KOPT-K1 (cell line): ENCODE results near the gene ARHGAP26.

Experiments used
- H3K27ac ChIP-seq: fragments of 200-600 bp; sonication (generic); 2 replicates; pipeline ENCODE4 v1.5.1; 2016; ENCODE audit warnings: antibody characterized with exemption, mild to moderate bottlenecking, low read depth, low read length; ENCODE audit not compliant: poor library complexity, severe bottlenecking
- H3K36me3 ChIP-seq: fragments of 200-600 bp; sonication (generic); 2 replicates; pipeline ENCODE4 v1.5.1; 2017; ENCODE audit warnings: antibody characterized with exemption, mild to moderate bottlenecking, low read length, moderate library complexity; ENCODE audit not compliant: insufficient read depth
- H3K9me3 ChIP-seq: fragments of 200-600 bp; sonication (generic); 2 replicates; pipeline ENCODE4 v1.5.1; 2017; ENCODE audit warnings: antibody characterized with exemption, low read length, mild to moderate bottlenecking; ENCODE audit not compliant: insufficient read depth, poor library complexity, severe bottlenecking

Gene ARHGAP26

DNA sequence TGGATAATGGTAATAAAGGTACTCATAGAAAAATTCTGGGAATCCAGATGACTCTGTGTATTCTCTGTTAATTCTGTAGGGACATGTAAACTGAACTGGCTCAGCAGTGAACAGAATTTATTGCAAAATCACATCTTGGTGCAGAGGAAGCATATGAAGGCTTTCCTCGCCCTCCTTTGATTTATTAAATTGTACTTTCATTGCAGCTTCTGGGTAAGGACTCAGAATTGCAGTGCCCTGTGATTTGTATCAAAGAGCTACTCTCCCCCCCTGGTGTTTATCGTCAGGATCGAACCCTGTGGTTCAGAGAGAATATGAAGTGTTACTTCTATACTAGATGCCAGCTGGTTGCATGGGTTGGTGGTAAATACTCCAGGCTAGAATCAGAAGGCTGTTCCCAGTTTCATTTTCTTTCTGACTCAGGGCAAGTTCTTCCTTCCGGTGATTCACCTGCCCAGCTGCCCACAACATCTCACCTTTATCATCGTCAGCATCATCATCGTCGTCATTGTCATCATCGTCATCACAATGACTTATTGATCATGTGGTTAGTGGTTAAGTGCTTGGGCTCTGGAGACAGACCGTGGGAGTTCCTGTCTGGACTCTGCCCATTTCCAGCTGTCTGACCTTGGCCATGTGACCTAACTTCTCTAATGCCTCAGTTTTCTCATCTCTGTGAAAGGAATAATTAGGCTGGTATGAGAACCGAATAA lies 238.8 kb downstream of the ARHGAP26 start:
- Histone ChIP-seq H3K36me3 (no peaks in the 10 kb centered on the region), H3K9me3 (no peaks in the 10 kb centered on the region), H3K27ac (no peak overlapping the region)

DNA sequence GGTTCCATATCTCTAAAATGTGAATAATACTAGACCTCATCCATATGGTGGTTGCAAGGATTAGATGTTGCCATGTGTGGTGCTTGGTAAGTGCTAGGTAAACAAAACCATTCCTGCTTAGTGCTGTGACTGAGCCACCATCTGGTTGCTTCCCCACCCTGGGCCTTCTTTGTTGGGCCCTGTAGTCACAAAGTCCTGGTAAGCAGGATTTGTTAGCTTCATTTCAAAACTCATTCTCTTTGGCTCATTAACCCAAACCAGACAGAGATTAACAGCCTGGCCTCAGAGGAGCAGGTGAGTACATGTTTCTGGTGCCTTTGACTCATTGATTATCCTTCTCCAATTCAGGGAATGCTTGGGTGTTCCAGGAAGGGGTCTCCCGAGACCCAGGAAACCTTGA lies 240.2 kb downstream of the ARHGAP26 start:
- no peaks in the 10 kb centered on the region for H3K9me3 ChIP-seq
- no peak overlapping the region for H3K27ac ChIP-seq
- H3K36me3 ChIP-seq = no peaks in the 10 kb centered on the region

DNA sequence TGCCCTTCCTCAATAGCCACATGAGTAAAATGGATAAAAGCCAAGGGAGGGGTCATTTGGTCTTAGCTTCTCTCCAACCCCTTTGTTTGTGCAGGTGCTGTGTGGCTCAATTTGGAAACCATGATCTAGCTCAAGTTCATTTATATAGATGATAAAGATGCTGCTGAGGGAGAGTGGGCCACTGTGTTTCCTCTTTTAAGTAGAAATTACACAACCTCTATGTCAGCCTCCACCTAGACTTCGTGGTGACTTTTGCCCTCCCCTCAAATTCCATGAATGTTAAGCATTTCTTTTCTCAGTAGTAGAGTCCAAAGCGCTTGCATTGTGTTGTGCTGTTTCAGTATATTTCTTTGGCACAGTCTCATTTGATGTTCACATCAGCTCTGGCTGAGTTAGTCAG lies 241.4 kb downstream of the ARHGAP26 start:
- Histone ChIP-seq H3K36me3 (no peaks in the 10 kb centered on the region), H3K27ac (no peak overlapping the region)

DNA sequence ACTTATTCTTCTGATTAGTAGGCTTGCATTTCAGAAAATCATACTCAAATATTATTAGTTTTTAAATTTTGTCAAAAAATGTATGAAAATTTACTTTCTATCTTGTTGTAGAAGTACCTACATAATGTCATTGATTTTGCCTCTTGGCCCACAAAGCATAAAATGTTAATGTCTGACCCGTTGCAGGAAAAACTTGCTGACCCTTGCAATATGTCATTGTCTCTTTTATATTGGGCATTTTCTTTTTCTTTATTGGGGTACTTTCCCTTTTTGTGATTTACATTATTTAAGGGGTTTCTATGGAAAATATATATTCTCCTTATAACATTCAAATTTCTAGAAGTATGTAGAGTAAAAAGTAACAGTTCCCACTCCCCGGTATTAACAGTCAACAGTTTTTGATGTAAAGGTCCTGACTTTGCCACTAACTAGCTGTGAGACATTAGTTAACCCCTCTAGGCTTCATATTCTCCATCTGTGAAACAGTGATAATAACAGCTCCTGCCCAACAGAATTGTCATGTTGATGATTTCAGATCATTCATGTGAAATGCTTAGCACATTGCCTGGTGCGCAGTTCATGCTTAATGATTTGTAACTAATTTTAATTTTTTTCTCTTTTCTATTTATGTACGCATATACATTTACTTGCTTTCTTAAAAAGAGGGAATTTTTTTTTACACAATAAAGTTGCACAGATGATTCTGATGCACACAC lies 243.2 kb downstream of the ARHGAP26 start:
- peaks cover 9% of the 10 kb centered on the region for H3K9me3 ChIP-seq
- no peak overlapping the region for H3K27ac ChIP-seq
- no peaks in the 10 kb centered on the region for H3K36me3 ChIP-seq

More for the DNA sequence above, 241.4 kb downstream of the ARHGAP26 start:
- H3K9me3 ChIP-seq = no peaks in the 10 kb centered on the region

DNA sequence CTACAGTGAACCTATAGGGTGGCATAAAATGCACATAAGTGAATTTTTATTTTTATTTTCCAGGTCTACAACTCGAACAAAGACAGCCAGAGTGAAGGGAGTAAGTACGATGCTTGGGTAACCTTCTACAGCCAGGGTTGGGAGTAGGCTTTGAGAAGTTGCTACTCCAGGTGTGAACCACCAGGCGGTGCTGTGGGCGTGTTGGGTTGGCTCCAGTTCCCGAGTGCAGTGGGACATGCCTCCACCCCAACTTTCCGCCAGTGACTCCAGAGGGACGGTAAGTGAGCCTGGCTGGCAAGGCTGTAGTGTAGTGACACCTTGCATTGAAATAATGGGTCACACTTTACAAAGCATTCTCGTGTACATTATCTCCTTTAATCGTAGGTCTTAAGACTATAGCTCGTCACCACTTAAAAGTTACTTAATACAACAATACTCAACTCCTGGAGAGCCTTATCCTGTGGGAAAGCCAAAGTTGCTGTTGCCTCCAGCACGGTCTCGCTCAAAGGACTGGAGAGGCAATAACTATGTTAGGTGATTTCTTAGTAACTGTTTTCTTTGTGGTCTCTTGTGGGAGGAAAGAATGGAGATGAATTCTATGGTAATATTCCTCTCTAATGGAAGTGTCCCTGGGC lies 244.0 kb downstream of the ARHGAP26 start:
- Histone ChIP-seq H3K9me3 (peaks cover 9% of the 10 kb centered on the region), H3K36me3 (no peaks in the 10 kb centered on the region), H3K27ac (no peak overlapping the region)

DNA sequence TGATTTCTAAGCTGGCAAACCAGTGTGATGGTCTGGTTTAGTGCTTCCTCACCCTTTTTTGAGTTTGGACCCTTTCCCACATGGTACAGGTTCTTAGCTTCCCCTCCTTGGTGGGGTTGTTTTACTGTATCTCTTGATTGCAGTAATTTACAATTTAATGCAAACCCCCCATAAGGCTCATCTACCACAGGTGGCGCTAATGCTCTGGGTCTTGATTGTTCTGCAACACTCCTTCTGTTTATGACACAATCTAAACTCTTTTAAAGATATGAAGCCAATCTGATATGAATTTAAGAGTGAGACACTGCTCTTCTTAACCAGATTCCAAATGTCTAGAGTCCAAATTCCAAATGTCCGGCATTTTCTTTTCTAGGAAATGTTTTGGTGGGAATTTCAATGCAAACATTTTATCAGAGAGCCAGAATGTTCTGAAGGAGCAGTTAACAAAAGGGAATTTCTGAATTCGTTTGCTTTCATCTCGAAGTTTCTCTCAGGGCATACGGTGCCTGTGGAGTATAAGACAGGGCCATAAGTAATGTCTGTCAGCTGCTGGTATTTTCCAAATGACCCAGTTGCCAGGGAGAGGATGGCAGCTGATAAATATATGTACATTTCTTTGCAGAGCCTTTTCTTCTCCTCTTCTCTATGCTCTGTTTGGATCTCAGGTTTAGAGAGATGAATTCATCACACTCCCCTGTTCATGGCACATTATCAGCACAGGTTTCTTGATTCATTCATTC lies 246.8 kb downstream of the ARHGAP26 start:
- H3K27ac ChIP-seq = no peak overlapping the region
- H3K36me3 ChIP-seq = no peaks in the 10 kb centered on the region
- H3K9me3 ChIP-seq = peaks cover 9% of the 10 kb centered on the region

DNA sequence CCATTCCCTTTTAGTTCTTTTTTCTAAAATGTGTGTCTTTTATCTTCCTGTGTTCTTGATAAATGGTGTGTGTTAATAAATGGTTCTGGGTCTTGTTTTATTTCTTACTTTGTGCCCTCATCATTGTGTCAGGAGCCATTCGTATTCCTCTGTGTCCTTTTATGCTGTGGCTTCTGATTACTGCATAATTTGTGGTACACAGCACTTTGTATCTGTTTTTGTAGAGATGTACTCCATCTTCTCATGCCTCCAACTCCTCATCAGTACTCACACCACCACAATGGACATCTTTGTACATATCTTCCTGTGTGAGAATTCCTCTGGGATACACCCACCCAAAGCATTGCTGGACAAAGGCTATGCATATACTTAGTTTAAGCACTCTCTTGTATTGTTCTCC lies 247.4 kb downstream of the ARHGAP26 start:
- no peaks in the 10 kb centered on the region for H3K36me3 ChIP-seq
- no peak overlapping the region for H3K27ac ChIP-seq
- peaks cover 9% of the 10 kb centered on the region for H3K9me3 ChIP-seq

DNA sequence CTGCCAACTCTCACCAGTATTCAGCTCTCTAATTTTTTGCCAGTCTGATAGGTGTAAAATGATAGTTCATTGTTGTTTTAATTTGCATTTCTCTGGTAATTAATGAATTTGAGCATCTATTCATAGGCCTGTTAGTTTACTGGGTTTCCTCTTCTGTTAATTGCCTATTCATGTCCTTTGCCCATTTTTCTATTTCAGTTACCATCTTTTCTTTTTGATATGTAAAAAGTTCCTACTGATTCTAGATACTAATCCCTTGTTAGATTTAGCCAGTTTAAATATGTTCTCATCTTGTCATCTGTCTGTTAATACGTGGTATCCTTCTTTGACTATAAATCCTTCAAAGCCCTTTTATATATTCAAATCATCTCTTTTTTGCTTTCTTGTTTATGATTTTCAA lies 247.8 kb downstream of the ARHGAP26 start:
- H3K27ac ChIP-seq = no peak overlapping the region
- H3K36me3 ChIP-seq = no peaks in the 10 kb centered on the region

DNA sequence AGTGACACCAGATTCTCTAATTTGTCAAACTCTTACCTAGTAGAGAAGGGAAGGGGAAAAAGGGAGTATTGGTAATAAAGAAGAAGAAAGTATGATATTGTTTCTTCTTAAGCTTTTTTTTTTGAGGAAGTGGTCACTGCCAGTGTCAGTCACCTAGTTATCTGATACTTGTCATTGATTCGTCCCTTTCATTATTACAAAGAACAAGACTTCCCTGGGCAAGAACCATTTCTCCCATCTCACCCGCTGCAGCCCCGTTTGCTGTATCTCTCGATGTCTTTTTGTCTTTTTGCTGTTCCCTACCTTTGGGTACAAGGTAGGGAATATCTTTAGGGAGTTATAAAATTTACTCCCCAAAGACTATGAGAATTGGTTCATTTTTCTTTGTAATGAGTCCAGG lies 249.0 kb downstream of the ARHGAP26 start:
- Histone ChIP-seq H3K27ac (no peak overlapping the region), H3K9me3 (peaks cover 9% of the 10 kb centered on the region), H3K36me3 (no peaks in the 10 kb centered on the region)

More for the DNA sequence above, 247.8 kb downstream of the ARHGAP26 start:
- H3K9me3 ChIP-seq = peaks cover 9% of the 10 kb centered on the region

DNA sequence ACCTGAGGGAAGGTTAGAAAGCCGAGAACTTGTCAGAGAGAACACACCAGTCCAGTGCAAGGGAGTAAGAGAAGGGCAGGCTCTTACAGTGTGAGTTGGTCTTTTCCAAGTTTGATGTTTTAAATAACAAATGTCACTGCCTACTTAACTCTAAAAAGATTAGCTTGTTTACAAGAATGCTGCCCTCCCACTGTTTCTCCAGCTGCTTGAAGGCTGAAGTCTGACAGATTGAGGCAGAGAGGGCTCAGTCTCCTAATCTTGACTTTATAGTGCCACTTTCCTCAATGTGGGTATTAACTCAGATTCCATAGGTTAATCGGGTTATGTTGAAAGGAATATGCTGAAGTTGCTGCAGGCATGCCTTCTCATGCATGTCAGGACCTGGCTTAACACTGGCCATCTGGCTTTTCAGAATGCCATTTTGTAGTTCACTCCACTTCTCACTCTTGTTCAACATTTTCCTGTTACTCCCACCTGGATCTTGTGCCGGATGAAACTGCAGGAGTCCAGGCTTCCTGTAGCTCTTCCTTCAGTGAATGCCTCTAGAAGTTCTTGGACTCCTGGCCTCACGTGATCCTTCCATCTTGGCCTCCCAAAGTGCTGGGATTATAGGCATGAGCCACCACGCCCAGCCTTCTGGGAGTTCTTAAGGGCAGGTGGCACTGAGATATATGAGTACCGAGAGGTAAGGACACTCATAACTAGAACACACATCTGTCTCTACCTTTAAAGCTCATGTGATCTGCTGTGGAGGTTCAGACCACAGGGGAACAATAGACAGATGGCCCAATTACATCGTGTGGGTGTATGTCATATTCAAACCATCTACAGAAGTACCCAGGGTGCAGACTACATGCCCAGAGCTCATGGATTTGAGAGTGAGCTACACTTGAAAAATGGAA lies 249.7 kb downstream of the ARHGAP26 start:
- Histone ChIP-seq H3K9me3 (peaks cover 9% of the 10 kb centered on the region), H3K36me3 (no peaks in the 10 kb centered on the region), H3K27ac (no peak overlapping the region)

DNA sequence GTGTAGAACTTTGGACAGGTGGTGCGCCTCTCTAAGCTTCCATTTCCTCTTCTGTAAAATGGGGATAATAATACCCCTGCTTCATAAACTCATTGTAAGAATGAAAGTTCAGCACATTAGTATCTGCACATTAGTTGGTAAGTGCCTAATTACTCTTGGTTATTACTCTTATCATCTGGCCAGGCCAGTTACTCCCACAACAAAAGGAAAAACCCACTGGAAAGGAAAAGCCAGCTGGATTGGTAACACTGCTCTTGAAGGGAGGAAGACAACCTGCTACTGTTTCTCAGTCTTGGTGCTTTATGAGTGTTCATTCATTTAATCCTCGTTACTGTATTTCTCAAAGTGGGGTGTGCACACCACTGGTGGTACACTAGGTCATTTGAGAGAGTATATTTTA lies 251.4 kb downstream of the ARHGAP26 start:
- Histone ChIP-seq H3K27ac (no peak overlapping the region), H3K36me3 (no peaks in the 10 kb centered on the region), H3K9me3 (peaks cover 9% of the 10 kb centered on the region)

DNA sequence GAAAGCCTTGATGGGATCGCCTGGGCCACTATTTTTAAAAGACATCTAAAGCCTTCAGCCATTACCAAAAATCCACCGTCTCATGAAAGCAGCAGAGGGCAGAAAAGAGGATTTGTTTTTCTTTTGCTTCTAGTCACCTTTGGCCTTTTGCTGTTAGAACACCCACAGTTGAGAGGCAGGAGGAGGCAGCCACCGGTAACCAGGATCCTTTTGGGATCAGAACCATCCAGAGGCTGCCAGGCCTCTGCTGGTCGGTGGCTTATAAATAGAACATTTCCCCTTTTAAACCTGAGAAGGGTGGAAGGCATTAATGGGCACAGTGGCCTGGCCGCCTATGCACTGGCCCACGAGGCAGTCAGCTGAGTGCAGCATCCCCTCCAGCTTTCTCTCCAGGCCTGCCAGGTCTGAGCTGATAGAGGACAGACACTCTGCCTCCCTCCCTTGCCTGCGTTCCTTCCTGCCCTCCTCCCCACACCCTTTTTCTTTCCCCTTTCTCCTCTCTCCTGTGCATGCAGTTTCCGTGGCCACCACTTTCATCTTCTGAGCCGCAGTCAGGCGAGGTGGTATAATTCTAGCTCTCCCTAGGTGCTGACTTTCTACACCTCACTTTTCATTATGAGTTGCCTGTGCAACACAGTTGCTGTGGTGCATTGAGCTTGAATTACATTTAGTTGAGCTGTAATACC lies 253.4 kb downstream of the ARHGAP26 start:
- no peaks in the 10 kb centered on the region for H3K36me3 ChIP-seq
- no peaks in the 10 kb centered on the region for H3K9me3 ChIP-seq
- no peak overlapping the region for H3K27ac ChIP-seq

DNA sequence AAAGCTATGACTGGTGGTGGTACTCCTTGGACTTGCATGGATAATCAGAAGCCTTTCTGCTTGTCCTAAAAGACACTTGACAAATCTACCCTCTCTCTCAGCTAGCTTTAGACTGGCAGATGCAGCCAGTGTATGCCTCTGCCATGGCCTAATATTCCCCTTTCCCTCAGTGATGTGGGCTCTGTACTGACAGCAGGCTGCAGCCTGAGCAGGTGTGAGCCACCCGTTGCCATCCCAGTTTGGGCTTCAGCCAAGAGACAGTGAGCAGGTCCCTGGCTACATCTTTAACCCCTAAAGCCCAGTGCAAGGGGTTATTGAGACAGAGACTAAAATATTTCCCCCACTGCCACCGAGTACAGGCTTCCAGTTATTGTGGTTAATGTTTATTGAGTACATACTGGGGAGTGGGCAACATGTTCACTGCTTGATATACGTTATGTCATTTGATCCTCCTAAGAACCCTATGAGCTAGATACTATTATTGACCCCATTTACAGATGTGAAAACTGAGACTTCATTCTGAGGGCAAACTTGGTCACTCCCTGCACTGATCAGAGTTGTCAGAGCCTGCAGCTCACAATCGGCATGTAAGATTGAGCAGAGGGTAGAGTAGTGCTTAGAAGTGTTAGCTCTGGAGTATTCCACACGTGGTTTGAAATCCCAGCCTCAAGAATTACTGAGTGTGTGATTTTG lies 254.2 kb downstream of the ARHGAP26 start:
- no peaks in the 10 kb centered on the region for H3K9me3 ChIP-seq
- no peak overlapping the region for H3K27ac ChIP-seq
- no peaks in the 10 kb centered on the region for H3K36me3 ChIP-seq
